NAMALWA (cell line): Measurements from ENCODE around the gene MRTFA.
"Not testable (repeated sequence)": the region's sequence is repeated elsewhere in the genome, so short reads cannot be mapped to it uniquely, and the experiment has no call there.

ENCODE experiments used
- DNase-seq: peaks from one replicate; pipeline ENCODE4 v3.0.0-alpha.2; 2015; ENCODE audit warnings: low spot score

MRTFA gene

GRCh38 chr22:40394607-40395006 is 241.9 kb downstream of the MRTFA start:
- DNase-seq = no peak

GRCh38 chr22:40392618-40393017 is 243.9 kb downstream of the MRTFA start:
- no peak for DNase-seq

- no peak for DNase-seq
Observed at GRCh38 chr22:40391417-40391816, 245.1 kb downstream of the MRTFA start.

- DNase-seq = no peak
Observed at GRCh38 chr22:40388231-40388630, 248.3 kb downstream of the MRTFA start.

GRCh38 chr22:40387746-40388145 is 248.8 kb downstream of the MRTFA start:
- DNase-seq = no peak

- peak; percentile 68 for DNase-seq
Observed at GRCh38 chr22:40385036-40385782, 251.3 kb downstream of the MRTFA start.

GRCh38 chr22:40383905-40384304 is 252.6 kb downstream of the MRTFA start:
- DNase-seq = no peak

GRCh38 chr22:40381461-40381860 is 255.1 kb downstream of the MRTFA start:
- no peak for DNase-seq

- not testable (repeated sequence) for DNase-seq
Observed at GRCh38 chr22:40378448-40378847, 258.1 kb downstream of the MRTFA start.

- no peak for DNase-seq
Observed at GRCh38 chr22:40377931-40378330, 258.6 kb downstream of the MRTFA start.

GRCh38 chr22:40376149-40376548 is 260.4 kb downstream of the MRTFA start:
- peak; percentile 50 for DNase-seq

GRCh38 chr22:40374567-40374966 is 262.0 kb downstream of the MRTFA start:
- DNase-seq = no peak

GRCh38 chr22:40368836-40369235 is 267.7 kb downstream of the MRTFA start:
- peak; percentile 19 for DNase-seq

GRCh38 chr22:40368016-40368415 is 268.5 kb downstream of the MRTFA start:
- no peak for DNase-seq

GRCh38 chr22:40367342-40367741 is 269.2 kb downstream of the MRTFA start:
- no peak for DNase-seq

- no peak for DNase-seq
Observed at GRCh38 chr22:40366068-40366467, 270.5 kb downstream of the MRTFA start.

- no peak for DNase-seq
Observed at GRCh38 chr22:40364431-40364830, 272.1 kb downstream of the MRTFA start.

- no peak for DNase-seq
Observed at GRCh38 chr22:40363059-40363458, 273.5 kb downstream of the MRTFA start.

- DNase-seq = no peak
Observed at GRCh38 chr22:40361100-40361499, 275.4 kb downstream of the MRTFA start.
